Stimulated activated naive CD8-positive, alpha-beta T cell treated with anti-CD3 and anti-CD28 coated beads, Interleukin-15, Interleukin-2, amounts not matched to agents 100 U/mL and 50 U/mL, for 24 hours (primary cell): ENCODE data around the gene LSR.
"Not testable (repeated sequence)": the region's sequence is repeated elsewhere in the genome, so short reads cannot be mapped to it uniquely, and the experiment has no call there.

Experiments
- ATAC-seq: fragments of 150-1000 bp; cut with Tn5 transposase; one replicate; pipeline ENCODE4 v1.10.0; 2021
- DNase-seq: peaks from one replicate; pipeline ENCODE4 v3.0.0; 2021

LSR gene

DNA sequence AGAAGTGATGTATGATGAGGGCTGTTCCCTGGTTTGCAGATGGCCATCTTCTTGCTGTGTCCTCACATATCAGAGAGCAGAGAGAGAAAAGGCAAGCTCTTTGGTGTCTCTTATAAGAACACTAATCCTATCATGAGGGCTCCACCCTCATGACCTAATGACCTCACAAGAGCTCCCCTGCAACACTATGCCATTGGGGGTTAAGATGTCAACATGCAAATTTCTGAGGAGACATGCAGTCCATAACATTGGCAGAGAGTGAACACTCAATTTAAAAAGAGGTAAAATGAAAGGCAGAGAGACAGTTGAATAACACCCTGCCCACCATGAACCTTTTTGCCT is 31.2 kb upstream of the LSR start:
- no peak for ATAC-seq
- DNase-seq: no peak

DNA sequence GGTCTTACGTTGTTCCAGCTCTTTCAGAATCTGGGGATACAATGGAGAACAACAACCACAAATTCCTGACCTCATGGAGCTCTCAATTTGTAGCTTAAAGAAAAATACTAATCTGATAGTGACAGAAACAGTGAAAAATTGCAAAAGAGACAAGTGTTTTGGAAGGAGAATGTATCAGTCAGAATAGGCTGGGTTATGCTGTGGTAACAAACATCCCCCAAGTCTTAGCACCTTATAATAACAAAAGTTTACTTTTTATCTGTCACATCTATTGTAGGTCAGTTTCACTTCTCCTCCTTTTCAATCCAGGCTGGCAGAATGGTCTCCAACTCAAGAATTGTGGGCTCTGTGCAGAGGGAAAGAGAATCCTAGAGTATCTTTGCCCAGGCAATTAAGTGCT is 29.8 kb upstream of the LSR start:
- no peak for DNase-seq
- no peak for ATAC-seq

DNA sequence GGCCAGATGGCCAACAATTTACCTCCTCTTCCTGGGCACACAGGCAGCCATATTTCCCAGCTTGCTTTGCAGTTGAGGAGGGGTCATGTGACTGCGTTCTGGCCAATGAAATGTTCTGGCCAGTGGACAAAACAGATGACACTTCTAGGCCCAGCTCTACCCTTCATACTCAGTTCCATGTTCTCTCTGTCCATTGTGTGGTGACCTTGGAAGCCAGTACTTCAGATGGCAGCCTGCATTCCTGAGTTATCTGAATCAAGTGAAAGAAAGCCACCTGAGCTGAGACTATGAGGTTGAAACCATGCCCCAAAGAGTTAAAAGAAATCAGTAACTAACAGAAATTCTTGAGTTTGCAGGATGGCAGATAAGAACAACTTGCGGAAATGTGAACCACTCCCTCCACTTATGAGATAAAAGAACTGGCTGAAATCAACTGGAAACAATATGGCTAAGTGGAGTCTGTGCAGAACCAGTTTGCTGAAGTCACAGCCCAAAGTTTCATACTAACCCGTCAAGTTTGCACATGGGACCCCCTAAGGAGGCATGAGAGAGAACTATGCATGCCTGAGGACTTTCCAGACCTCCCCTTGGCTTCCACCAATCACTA is 28.4 kb upstream of the LSR start:
- DNase-seq (peak; percentile 2), ATAC-seq (no peak)

DNA sequence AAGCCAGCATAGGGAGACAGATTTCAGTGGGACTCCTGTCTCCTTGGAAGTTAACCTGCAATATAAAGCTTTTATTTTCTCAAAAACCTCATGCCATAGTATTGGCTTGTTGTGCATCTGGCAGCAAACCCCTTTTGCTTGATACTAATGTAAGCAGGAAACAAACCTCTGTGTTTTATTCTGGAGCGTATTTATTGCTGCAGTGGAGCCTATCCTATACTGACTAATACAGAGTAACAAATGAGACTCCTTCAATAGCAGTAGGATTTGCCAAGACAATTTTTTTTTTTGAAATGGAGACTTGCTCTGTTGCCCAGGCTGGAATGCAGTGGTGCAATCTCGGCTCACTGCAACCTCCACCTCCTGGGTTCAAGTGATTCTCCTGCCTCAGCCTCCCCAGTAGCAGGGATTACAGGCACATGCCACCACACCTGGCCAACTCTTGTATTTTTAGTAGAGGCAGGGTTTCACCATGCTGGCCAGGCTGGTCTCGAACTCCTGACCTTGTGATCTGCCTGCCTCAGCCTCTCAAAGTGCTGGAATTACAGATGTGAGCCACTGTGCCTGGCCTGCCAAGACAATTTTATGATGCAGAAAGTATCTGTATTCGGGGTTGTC is 27.7 kb upstream of the LSR start:
- ATAC-seq, DNase-seq: not testable (repeated sequence)

DNA sequence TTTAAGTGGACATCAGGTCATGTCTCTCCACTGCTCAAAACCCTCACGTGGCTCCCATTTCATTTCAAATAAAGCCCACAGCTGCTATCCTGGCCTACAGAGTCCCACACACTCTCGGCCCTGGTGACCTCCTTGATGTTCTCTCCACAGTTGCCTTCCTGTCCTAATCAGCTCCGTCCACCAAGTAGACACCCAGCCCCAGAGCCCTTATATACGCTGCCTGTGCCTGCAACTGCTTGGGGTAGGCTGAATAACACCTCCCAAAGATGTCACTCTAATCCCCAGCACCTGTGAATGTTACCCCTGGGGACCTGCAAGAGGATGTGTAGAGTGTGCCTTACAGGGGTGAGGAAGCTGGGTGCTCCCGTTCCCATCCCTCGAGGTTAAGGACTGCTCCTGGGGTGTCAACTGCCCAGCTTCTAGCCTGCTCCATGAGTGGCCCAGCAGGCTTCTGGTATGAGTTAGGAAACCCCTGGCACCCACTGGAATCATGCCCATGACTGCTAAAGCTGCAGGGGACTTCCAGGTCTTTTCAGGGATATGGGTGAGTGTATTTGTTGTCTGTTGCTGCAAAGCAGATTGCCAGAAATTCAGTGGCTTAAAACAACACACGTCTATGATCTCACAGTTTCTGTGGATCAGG is 26.3 kb upstream of the LSR start:
- ATAC-seq (no peak), DNase-seq (peak; percentile 1)

DNA sequence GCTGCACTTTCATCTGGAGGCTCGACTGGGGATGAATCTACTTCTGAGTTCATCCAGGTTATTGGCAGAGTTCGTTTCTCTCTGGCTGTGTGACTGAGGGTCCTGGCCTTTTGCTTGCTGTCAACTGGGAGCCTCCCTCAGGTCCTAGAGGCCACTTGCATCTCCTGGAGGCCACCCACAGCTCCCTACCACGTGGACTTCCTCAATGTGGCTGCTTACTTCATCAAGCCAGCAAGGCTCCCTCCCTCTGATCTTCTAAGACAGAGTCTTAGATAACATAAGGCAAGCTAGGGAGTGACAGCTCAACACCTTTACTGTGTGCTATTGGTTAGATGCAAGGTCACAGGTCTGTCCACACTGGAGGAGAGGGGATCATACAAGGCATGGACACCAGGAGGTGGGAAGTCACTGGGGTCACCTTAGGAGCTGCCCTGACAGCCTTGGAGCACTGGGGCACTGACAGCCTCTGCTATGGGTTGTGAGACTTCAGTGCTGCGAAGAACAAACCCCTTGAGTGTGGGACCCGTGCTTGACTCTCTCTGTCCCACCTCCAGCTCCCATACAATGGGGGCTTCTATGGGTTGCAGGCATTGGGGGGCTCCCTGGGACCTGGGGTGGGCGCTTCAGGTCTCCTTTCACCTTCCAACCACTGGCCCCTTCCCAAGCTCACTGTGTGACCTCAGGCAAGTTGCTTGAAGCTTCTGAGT is 25.6 kb upstream of the LSR start:
- peak; percentile 2 for DNase-seq
- no peak for ATAC-seq

DNA sequence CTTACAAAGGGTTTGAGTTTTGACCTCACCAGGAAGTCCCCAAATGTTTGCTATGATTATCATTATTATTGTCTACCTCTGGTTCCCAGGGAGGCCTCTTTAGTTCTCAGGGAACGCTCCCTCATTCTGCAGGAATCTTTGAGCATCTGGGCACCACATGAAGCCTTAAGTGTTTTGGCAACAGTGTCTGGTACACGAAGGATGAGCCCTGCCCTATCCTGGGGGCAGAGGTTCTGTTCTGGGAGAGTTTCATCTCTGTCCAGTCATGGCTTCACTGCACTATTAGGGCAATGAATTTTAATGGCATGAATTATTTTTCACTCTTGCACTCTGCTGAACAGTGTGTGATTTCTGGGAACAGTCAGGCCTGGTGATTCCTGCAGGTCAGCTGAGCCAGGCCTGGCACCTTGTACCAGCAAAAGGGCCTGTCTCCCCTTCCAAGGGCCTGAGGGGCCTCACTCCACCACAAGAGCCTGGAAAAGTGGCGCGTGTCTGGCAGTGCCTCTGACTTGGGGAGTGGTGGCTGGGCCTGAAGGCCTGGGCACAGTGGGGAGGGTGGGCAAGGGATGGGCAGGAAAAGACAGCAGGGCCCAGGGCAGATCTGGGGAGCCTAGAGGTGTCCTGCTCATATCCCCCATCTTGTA is 24.8 kb upstream of the LSR start:
- DNase-seq (peak; percentile 0), ATAC-seq (no peak)

DNA sequence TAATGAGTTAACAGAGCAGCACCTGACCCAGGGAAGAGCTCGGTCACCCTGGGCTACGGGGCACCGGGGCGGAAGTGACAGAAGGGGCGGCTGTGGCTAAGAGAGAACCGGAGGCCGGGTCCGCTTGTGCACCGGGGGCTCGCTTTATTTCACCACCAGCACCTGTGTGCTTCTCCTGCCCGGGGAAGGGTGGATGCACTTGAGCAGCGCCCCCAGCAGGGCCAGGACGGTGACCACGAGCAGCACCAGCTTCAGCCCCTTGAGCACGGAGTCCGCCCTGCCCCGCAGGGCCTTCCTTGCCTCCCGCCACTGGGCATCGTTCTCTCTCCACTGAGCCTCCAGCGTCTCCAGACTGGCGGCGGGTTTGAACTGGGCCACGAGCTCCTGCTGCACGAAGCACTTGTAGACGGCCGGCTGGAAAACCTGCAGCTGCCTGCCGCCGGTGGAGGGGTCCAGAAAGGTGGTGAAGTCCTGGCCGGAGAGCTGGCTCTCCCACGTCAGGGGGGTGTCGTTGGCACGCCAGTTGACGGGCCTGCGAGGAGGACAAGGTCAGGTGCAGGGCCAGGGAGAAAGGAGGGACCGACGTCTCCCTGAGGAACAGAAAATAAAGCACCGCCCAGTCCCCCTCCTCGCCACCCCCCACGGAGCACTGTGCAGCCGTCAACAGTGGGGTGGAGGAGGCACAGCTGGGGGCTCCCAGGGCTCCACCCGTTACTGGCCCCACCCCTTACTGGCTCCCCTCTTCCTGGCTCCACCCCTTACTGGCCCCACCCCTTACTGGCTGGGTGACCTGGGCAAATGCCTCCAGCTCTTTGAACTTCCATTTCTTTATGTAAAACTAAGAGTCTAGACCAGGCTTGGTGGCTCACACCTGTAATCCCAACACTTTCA is 23.9 kb upstream of the LSR start:
- DNase-seq (peak; percentile 2), ATAC-seq (no peak)

DNA sequence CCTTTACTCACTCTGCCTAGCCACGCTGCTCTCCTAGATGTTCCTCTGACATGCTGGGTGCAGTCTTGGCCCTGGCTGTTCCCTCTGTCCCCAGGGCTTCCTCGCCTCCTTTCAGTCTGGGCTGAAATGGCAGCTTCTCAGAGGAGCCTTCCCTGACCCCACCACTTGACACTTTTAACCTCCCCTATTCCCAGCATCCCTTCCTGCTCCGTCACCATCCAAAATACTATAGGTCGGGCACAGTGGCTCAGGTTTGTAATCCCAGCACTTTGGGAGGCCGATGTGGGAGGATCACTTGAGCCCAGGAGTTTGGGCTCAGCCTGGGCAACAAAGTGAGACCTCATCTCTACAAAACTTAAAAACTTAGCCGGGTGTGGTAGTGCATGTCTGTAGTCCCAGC is 22.9 kb upstream of the LSR start:
- ATAC-seq: no peak

DNA sequence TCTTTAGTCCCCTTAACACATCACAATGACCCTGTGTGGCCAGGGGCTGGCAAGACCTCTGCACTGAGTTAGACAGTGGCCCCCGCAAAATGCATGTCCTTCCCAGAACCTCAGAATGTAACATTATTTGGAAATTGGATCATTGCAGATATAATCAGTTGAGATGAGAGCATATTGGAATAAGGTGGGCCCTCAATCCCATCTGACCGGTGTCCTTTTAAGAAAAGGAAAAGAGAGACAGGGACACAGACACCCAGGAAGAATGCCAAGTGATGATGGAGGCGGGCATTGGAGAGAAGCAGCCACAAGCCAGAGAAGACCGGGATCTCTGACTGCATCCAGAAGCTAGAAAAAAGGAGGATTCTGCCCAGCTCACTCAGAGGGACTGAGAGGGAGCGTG is 22.1 kb upstream of the LSR start:
- DNase-seq: peak; percentile 1
- no peak for ATAC-seq

More for the DNA sequence above, 22.9 kb upstream of the LSR start:
- DNase-seq: peak; percentile 0

DNA sequence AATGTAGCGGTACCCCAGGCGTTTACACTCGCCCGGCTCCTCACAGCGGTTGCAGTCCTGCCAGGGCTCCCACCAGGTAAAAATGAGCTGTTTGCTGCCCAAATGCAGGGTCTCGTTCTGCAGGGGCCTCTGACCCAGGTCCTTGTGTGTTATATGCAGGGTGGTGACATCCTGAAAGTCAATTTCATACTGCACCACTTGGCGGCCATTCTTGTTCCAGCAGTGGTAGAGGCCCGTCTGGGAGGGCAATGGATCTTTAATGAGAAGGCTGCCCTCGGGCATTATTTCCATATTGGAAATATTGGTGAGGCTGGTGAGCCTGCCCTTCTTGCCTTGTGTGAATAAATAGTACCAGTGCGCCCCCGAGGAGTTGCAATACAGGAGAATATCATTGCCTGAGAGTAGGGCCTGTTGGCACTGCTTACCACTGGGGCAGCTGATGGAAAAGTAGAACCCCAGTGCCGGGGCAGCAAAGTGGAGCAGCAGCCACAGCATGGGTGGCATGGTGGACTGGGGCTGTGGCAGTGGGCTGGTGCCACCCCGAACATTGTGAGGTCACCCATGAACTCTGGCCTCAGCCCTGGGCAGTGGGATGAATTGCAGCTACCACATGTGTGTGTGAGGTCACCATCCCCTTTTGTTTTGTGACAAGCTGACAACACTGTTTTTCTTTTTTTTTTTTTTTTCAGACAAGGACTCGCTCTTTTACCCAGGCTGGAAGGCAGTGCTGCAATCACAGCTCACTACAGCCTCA is 20.4 kb upstream of the LSR start, which contains the start of gene FAM187B:
Gene FAM187B (minus strand): TSS at position 563 of the 754 bp plus-strand sequence. CDS start 59 bp downstream, at position 504.
- no peak for ATAC-seq
- peak; percentile 2 for DNase-seq

DNA sequence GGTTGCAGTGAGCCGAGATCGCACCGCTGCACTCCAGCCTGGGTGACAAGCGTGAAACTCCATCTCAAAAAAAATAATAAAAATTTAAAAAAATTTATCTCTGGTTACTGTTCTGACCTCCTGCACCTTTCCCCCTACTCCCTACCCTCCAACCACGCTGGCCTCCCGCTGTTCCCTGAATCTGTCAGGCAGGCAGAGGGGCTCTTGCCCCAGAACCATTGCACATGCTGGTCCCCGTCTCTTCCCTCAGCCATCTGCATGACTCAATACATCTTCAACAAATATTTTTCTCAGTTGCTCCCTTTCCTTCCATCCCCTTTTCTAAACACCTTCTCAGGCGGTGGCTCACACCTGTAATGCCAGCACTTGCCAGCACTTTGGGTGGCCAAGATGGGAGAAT is 19.2 kb upstream of the LSR start:
- peak; percentile 0 for DNase-seq
- ATAC-seq: no peak

DNA sequence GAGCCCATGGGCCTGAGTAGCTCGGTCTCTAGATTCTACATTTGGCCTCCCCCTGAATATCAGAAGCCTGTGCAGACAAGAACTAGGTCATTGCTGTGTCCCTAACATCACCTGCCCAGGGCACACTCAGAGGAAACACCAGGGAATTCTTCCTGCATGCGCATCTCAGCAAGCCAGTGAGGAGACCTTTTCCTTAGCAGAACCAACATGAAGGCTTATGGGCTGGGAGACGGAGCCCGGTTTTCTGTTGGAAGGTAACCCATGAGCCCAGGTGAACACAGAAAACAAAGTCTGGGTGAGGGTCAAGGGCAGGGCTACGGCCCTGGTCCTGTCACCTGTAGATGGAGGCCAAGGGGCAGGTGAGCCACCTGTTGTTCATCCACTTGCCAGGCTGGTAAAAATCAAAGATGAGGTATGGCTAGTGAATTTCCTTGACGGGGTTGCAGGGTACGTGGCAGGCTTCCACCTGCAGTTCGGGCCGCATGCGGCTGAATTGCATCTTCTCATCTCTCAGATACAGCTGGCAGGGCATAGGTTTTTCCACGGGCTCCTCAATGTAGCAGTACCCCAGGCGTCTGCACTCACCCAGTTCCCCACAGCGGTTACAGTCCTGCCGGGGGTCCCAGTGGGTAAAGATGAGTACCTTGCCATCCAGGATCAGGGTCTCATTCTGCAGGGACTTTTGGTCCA is 16.7 kb upstream of the LSR start:
- peak; percentile 1 for DNase-seq
- ATAC-seq: no peak

DNA sequence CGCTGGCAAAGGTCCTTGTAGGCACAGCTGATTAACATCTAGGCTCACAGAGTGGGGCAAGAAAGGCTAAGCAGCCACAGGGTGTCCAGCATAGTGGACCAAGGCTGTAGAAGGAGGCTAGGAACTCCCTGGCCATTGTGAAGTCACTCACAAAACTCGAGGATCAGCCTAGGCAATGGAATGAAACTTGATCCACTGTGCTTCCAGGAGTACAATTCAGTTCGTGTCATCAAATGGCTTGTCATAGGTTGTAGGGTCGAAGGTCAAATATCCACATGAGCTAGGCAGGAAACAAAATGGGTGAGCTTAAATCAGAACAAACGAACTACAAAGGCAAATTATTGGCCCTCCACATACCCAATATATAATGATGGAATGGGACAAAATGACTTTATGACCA is 15.9 kb upstream of the LSR start:
- no peak for ATAC-seq
- no peak for DNase-seq

DNA sequence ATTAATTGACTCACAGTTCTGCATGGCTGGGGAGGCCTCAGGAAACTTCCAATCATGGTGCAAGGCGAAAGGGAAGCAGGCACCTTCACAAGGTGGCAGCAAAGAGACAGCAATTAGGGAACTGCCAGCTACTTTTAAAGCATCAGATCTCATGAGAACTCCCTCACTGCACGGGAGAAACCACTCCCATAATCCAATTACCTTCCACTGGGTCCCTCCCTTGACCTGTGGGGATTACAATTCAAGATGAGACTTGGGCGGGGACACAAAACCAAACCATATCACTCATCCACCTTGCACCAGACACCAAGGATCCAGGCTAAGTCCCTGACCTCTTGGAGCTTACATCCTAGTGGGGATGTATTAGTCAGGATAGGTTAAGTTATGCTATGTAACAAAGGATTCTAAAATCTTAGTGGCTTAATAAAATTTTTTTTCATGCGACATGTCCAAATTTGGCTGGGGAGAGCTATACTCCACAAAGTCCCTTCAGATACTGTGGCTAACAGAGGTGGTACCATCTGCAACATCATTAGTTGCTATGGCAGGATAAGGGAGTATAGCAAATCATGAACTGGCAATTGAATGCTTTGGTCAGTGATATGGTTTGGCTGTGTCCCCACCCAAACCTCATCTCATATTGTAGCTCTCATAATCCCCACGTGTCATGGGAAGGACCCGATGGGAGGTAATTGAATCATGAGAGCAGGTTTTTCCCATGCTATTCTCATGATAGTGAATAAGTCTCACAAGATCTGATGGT is 12.0 kb upstream of the LSR start:
- DNase-seq: peak; percentile 8
- ATAC-seq: no peak

DNA sequence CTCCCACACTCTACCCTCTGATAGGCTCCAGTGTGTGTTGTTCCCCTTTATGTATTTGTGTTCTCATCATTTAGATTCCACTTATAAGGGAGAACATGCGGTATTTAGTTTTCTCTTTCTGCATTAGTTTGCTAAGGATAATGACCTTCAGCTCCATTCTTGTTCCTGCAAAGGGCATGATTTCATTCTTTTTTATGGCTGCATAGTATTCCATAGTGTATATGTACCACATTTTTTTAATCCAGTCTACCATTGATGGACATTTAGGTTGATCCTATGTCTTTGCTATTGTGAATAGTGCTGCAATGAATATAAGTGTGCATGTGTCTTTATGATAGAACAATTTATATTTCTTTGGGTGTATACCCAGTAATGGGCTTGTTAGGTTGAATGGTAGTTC is 9.2 kb upstream of the LSR start:
- not testable (repeated sequence) for ATAC-seq, DNase-seq

DNA sequence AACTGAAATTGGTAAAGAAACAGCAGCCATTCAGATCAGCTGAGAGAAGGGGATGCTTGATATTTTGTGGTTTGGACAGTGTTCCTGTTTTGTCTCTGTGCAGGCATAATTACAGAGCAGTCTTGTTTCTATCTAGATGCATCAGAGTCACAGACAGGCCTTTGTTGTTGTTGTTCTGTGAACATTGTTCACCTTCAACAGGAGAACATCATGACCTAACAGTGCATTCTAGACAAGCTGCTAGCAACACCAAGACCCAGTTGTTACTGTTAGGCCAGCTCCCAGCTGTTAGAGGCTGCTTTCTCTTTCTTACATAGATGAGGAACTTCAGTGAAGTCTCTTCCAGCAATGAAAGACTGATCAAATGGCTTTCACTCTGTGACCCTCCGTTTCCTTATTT is 8.5 kb upstream of the LSR start:
- ATAC-seq (peak; percentile 43), DNase-seq (peak; percentile 2)

DNA sequence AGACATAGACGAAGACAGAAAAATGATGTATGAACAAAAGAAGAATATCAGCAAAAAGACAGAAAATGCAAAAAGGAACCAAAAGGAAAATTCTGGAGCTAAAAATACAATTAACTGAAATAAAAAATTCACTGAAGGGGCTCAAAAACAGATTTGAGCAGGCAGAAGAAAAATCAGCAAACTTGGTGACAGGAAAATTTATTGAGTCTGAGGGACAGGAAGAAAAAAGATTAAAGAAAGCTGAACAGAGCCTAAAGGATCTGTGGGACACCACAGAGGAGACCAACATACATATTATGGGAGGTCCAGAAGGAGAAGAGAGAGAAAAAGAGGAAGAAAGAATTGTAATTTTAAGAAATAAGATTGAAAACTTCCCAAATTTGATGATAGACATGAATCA is 7.4 kb upstream of the LSR start:
- ATAC-seq (no peak), DNase-seq (no peak)

DNA sequence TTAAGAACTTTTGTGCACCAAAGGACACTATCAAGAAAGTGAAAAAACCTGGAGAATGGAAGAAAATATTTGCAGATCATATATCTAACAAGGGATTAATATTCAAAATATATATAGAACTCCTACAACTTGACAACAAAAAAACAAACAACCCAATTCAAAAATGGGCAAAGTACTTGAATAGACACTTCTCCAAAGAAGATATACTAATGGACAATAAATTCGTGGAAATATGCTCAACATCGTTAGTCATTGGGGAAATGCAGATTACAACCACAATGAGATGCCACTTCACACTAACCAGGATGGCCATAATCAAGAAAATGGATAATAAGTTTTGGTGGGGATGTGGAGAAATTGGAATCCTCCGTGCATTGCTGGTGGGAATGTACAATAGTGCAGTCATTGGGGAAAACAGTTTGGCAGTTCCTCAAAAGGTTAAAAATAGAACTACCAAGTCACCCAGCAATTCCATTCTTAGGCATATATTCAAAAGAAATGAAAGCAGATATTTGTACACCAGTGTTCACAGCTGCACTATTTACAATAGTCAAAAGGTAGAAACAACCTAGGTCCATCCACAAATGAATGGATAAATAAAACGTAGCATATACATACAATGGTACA is 2.2 kb upstream of the LSR start:
- no peak for DNase-seq
- no peak for ATAC-seq
